OCI-LY1 (cell line): ENCODE results near the gene RBL1.

Source experiments
- H2AFZ ChIP-seq: fragments of 200-600 bp; sonication (generic), shearing (Covaris generic); 2 replicates; pipeline ENCODE4 v1.6.0; 2014; ENCODE audit warnings: antibody characterized with exemption, mild to moderate bottlenecking, low read length
- H3F3A ChIP-seq: fragments of 200-600 bp; sonication (generic), shearing (Covaris generic); 2 replicates; pipeline ENCODE4 v1.6.0; 2014; ENCODE audit warnings: mild to moderate bottlenecking, antibody characterized with exemption, low read length, moderate library complexity; ENCODE audit not compliant: insufficient read depth
- H3K27ac ChIP-seq: fragments of 200-600 bp; sonication (generic); 2 replicates; pipeline ENCODE4 v1.5.1; 2014; ENCODE audit warnings: low read length, mixed run types, mild to moderate bottlenecking, low read depth; ENCODE audit not compliant: poor library complexity, severe bottlenecking
- H3K27me3 ChIP-seq: fragments of 200-600 bp; sonication (generic); 2 replicates; pipeline ENCODE4 v1.6.0; 2014; ENCODE audit warnings: antibody characterized with exemption, mild to moderate bottlenecking, low read length, moderate library complexity; ENCODE audit not compliant: insufficient read depth
- H3K36me3 ChIP-seq: fragments of 200-600 bp; sonication (generic); 2 replicates; pipeline ENCODE4 v1.6.1; 2014; ENCODE audit warnings: mild to moderate bottlenecking, antibody characterized with exemption, low read length, moderate library complexity, mixed read lengths; ENCODE audit not compliant: insufficient read depth
- H3K4me1 ChIP-seq: fragments of 200-600 bp; sonication (generic); 2 replicates; pipeline ENCODE4 v1.5.1; 2014; ENCODE audit warnings: mild to moderate bottlenecking, low read length, moderate library complexity; ENCODE audit not compliant: insufficient read depth, severe bottlenecking
- H3K4me2 ChIP-seq: fragments of 200-600 bp; sonication (generic), shearing (Covaris generic); 2 replicates; pipeline ENCODE4 v1.6.1; 2014; ENCODE audit warnings: low read length
- H3K4me3 ChIP-seq: fragments of 200-600 bp; sonication (generic); 2 replicates; pipeline ENCODE4 v1.5.1; 2014; ENCODE audit warnings: low read length, low read depth, mild to moderate bottlenecking, mixed read lengths; ENCODE audit not compliant: poor library complexity, severe bottlenecking
- H3K79me2 ChIP-seq: fragments of 200-600 bp; shearing (Covaris generic); 2 replicates; pipeline ENCODE4 v1.6.1; 2016; ENCODE audit warnings: mixed run types, low read length, mixed read lengths; ENCODE audit not compliant: insufficient read depth
- H3K9ac ChIP-seq: fragments of 200-600 bp; sonication (generic), shearing (Covaris generic); 2 replicates; pipeline ENCODE4 v1.6.1; 2014; ENCODE audit warnings: mild to moderate bottlenecking, low read length, mixed read lengths
- H3K9me2 ChIP-seq: fragments of 200-600 bp; sonication (generic), shearing (Covaris generic); 2 replicates; pipeline ENCODE4 v1.6.1; 2014; ENCODE audit warnings: low read depth, mild to moderate bottlenecking, low read length, mixed read lengths
- H3K9me3 ChIP-seq: fragments of 200-600 bp; shearing (Covaris generic); 2 replicates; pipeline ENCODE4 v1.6.1; 2014; ENCODE audit warnings: low read length, mixed read lengths
- H4K20me1 ChIP-seq: fragments of 200-600 bp; sonication (generic), shearing (Covaris generic); 2 replicates; pipeline ENCODE4 v1.6.0; 2016; ENCODE audit warnings: mild to moderate bottlenecking, low read length; ENCODE audit not compliant: insufficient read depth
- EZH2 ChIP-seq: fragments of 200-600 bp; sonication (generic), shearing (Covaris generic); IDR thresholded peaks from 2 replicates; pipeline ENCODE4 v1.8.0; 2017; ENCODE audit warnings: borderline replicate concordance, mixed run types, mild to moderate bottlenecking, antibody characterized with exemption, low read length, moderate library complexity, mixed read lengths
- TF ChIP-seq, protein P1 (sequence below): fragments of 200-600 bp; sonication (generic), shearing (Covaris generic); IDR thresholded peaks from 2 replicates; pipeline ENCODE4 v1.5.1; 2017; ENCODE audit warnings: mild to moderate bottlenecking, antibody characterized with exemption, low read length, moderate library complexity, mixed read lengths

RBL1 gene

GRCh38 chr20:36971103-36971502, 124.7 kb downstream of the RBL1 start:
- no peak for TF ChIP-seq EZH2
- TF ChIP-seq, protein P1, sequence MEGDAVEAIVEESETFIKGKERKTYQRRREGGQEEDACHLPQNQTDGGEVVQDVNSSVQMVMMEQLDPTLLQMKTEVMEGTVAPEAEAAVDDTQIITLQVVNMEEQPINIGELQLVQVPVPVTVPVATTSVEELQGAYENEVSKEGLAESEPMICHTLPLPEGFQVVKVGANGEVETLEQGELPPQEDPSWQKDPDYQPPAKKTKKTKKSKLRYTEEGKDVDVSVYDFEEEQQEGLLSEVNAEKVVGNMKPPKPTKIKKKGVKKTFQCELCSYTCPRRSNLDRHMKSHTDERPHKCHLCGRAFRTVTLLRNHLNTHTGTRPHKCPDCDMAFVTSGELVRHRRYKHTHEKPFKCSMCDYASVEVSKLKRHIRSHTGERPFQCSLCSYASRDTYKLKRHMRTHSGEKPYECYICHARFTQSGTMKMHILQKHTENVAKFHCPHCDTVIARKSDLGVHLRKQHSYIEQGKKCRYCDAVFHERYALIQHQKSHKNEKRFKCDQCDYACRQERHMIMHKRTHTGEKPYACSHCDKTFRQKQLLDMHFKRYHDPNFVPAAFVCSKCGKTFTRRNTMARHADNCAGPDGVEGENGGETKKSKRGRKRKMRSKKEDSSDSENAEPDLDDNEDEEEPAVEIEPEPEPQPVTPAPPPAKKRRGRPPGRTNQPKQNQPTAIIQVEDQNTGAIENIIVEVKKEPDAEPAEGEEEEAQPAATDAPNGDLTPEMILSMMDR: no peak

DNA sequence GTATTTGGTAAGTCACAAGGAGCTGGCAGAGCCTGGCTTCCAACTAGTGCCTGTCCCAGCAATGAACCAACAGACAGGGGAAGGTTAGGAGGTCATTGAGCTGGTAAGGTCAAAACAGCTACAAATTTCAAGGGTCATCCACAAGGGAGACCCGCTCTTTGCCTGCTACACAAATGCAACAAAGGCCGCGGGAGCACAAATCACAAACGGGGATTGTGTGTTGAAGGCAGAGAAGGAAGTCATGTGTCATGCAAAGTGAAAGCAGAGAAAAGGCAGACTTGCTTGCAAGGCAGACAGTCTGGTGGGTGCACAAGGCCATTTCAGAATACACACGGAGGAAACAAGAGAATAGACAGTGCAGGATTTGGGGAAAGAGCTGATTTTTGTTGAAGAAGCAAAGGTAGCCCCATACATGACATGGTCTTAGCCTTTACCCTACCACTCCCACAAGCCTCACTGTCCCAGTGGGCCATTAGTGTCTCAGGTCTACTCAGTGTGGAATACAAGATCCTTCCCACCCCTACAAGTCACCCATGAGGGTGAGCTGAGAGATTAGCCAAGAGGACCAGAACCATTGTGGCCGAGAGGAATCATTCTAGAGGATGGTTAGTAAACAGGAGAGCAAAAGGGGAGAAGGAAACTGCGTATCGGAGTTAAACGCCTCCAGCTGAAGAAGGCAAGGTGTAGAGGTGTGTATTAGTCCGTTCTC, 126.2 kb downstream of the RBL1 start:
- no peaks in the 10 kb centered on the region for H3K9me3 ChIP-seq
- TF ChIP-seq, protein P1: no peak
- TF ChIP-seq EZH2: no peak
- no peaks in the 10 kb centered on the region for H3K27me3 ChIP-seq
- no peak overlapping the region for H3K27ac ChIP-seq
- H3K4me3 ChIP-seq: no peak overlapping the region
- peaks cover 10% of the 10 kb centered on the region for H3K4me1 ChIP-seq
- H3K9me2 ChIP-seq: no peaks in the 10 kb centered on the region
- H3K79me2 ChIP-seq: no peaks in the 10 kb centered on the region
- no peak overlapping the region for H3K4me2 ChIP-seq
- H3F3A ChIP-seq: no peaks in the 10 kb centered on the region
- H3K9ac ChIP-seq: no peak overlapping the region
- H4K20me1 ChIP-seq: no peaks in the 10 kb centered on the region
- H2AFZ ChIP-seq: peak overlapping the region; percentile 35; the same call in 1 of the 2 replicates
- H3K36me3 ChIP-seq: no peaks in the 10 kb centered on the region

More at GRCh38 chr20:36971103-36971502, 124.7 kb downstream of the RBL1 start:
- H3K79me2 ChIP-seq: no peaks in the 10 kb centered on the region
- no peak overlapping the region for H3K4me2 ChIP-seq
- no peaks in the 10 kb centered on the region for H3K9me2 ChIP-seq
- no peak overlapping the region for H3K9ac ChIP-seq
- H3K36me3 ChIP-seq: no peaks in the 10 kb centered on the region
- peaks cover 14% of the 10 kb centered on the region for H3K4me1 ChIP-seq
- H3F3A ChIP-seq: no peaks in the 10 kb centered on the region
- no peaks in the 10 kb centered on the region for H4K20me1 ChIP-seq
- no peaks in the 10 kb centered on the region for H3K27me3 ChIP-seq
- H3K9me3 ChIP-seq: no peaks in the 10 kb centered on the region
- H3K4me3 ChIP-seq: no peak overlapping the region
- H3K27ac ChIP-seq: no peak overlapping the region
- no peak overlapping the region for H2AFZ ChIP-seq

GRCh38 chr20:36969051-36969450, 126.7 kb downstream of the RBL1 start:
- H2AFZ ChIP-seq: peak overlapping the region; percentile 35; the same call in 1 of the 2 replicates
- no peak for TF ChIP-seq EZH2
- TF ChIP-seq, protein P1: no peak
- no peaks in the 10 kb centered on the region for H3K9me3 ChIP-seq

More at GRCh38 chr20:36969051-36969450, 126.7 kb downstream of the RBL1 start:
- H3K36me3 ChIP-seq: no peaks in the 10 kb centered on the region
- H3K9me2 ChIP-seq: no peaks in the 10 kb centered on the region
- H3K4me1 ChIP-seq: peaks cover 10% of the 10 kb centered on the region
- no peak overlapping the region for H3K4me2 ChIP-seq
- H3F3A ChIP-seq: no peaks in the 10 kb centered on the region
- H3K27ac ChIP-seq: no peak overlapping the region
- no peaks in the 10 kb centered on the region for H4K20me1 ChIP-seq
- H3K9ac ChIP-seq: no peak overlapping the region
- no peaks in the 10 kb centered on the region for H3K79me2 ChIP-seq
- no peaks in the 10 kb centered on the region for H3K27me3 ChIP-seq
- no peak overlapping the region for H3K4me3 ChIP-seq
